ENCODE data around the gene CLTC.
A peak's percentile ranks its signal among the peaks of the same experiment; 100 is the strongest.
"Not testable (repeated sequence)": the region's sequence is repeated elsewhere in the genome, so short reads cannot be mapped to it uniquely, and the experiment has no call there.

The CLTC gene

GRCh38 chr17:59652119-59652518 is 32.4 kb downstream of the CLTC start:
- DNase-seq (ENCODE audit: low read depth) = no peak
- TF ChIP-seq MAX (IDR thresholded peaks at IDR 0.05; ENCODE audit: low read depth, low read length) (no peak), MYC (IDR thresholded peaks at IDR 0.05; ENCODE audit: low read depth, low read length) (no peak), CTCF (IDR thresholded peaks at IDR 0.05; ENCODE audit: low read depth, low read length) (no peak), POLR2A (IDR thresholded peaks at IDR 0.05; ENCODE audit: extremely low read depth, insufficient read length) (no peak)
- H3K4me3 ChIP-seq (ENCODE audit: low read depth, low read length) = no peak overlapping the region

- not testable (repeated sequence) for H3K4me3 ChIP-seq (ENCODE audit: low read depth, low read length)
- peak; percentile 40 for DNase-seq (ENCODE audit: low read depth)
Observed at GRCh38 chr17:59656624-59657023, 36.9 kb downstream of the CLTC start.

- no peak for TF ChIP-seq MAX (IDR thresholded peaks at IDR 0.05; ENCODE audit: low read depth, low read length)
- TF ChIP-seq MYC (IDR thresholded peaks at IDR 0.05; ENCODE audit: low read depth, low read length) = no peak
- no peak for TF ChIP-seq CTCF (IDR thresholded peaks at IDR 0.05; ENCODE audit: low read depth, low read length)
- TF ChIP-seq POLR2A (IDR thresholded peaks at IDR 0.05; ENCODE audit: extremely low read depth, insufficient read length) = no peak
- H3K4me3 ChIP-seq (ENCODE audit: low read depth, low read length) = no peak overlapping the region
- DNase-seq (ENCODE audit: low read depth) = peak; percentile 6
Observed at GRCh38 chr17:59666235-59666634, 46.5 kb downstream of the CLTC start.

GRCh38 chr17:59668816-59669215 is 49.1 kb downstream of the CLTC start:
- TF ChIP-seq MYC (IDR thresholded peaks at IDR 0.05; ENCODE audit: low read depth, low read length) (no peak), CTCF (IDR thresholded peaks at IDR 0.05; ENCODE audit: low read depth, low read length) (no peak), POLR2A (IDR thresholded peaks at IDR 0.05; ENCODE audit: extremely low read depth, insufficient read length) (no peak), MAX (IDR thresholded peaks at IDR 0.05; ENCODE audit: low read depth, low read length) (no peak)
- DNase-seq (ENCODE audit: low read depth) = peak; percentile 4
- H3K4me3 ChIP-seq (ENCODE audit: low read depth, low read length) = no peak overlapping the region

- no peak for DNase-seq (ENCODE audit: low read depth)
- H3K4me3 ChIP-seq (ENCODE audit: low read depth, low read length) = no peak overlapping the region
- TF ChIP-seq POLR2A (IDR thresholded peaks at IDR 0.05; ENCODE audit: extremely low read depth, insufficient read length) (no peak), MAX (IDR thresholded peaks at IDR 0.05; ENCODE audit: low read depth, low read length) (no peak), MYC (IDR thresholded peaks at IDR 0.05; ENCODE audit: low read depth, low read length) (no peak), CTCF (IDR thresholded peaks at IDR 0.05; ENCODE audit: low read depth, low read length) (no peak)
Observed at GRCh38 chr17:59669411-59669810, 49.7 kb downstream of the CLTC start.

- H3K4me3 ChIP-seq (ENCODE audit: low read depth, low read length) = no peak overlapping the region
- TF ChIP-seq MYC (IDR thresholded peaks at IDR 0.05; ENCODE audit: low read depth, low read length) (no peak), POLR2A (IDR thresholded peaks at IDR 0.05; ENCODE audit: extremely low read depth, insufficient read length) (no peak), CTCF (IDR thresholded peaks at IDR 0.05; ENCODE audit: low read depth, low read length) (no peak), MAX (IDR thresholded peaks at IDR 0.05; ENCODE audit: low read depth, low read length) (no peak)
- no peak for DNase-seq (ENCODE audit: low read depth)
Observed at GRCh38 chr17:59669944-59670343, 50.2 kb downstream of the CLTC start.

All from NB4 (cell line).